Hair follicular keratinocyte (primary cell): ENCODE measurements around the gene TTR. TPM values are rescaled to one million over a fixed set of nuclear protein-coding genes. Genes with fewer than 3 reads are reported as not detected.

ENCODE experiments used
- total RNA-seq: library from RNA; depleted of rRNA; stranded (reverse); fragments of >200 nt; gene quantifications from 2 replicates; pipeline ENCODE4 v1.2.3, GENCODE V29; 2015

TTR gene
- total RNA-seq: not detected in 2 replicates

DNA sequence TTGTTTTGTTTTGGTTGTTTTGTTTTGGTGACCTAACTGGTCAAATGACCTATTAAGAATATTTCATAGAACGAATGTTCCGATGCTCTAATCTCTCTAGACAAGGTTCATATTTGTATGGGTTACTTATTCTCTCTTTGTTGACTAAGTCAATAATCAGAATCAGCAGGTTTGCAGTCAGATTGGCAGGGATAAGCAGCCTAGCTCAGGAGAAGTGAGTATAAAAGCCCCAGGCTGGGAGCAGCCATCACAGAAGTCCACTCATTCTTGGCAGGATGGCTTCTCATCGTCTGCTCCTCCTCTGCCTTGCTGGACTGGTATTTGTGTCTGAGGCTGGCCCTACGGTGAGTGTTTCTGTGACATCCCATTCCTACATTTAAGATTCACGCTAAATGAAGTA lies at the start of gene TTR:
Gene TTR (plus strand): TSS at position 250 of the 400 bp plus-strand sequence. CDS start 26 bp downstream, at position 276.

Other genes with a start within 250 kb of the TTR start
- gene DSG4, start 215.1 kb upstream of the TTR start, total RNA-seq: under 0.01 TPM in 1 of 2 replicates, not detected in the other
- 72.8 and 139 TPM in 2 replicates for gene DSG3, start 144.1 kb upstream of the TTR start, total RNA-seq
- gene DSG2, start 93.7 kb upstream of the TTR start, total RNA-seq: 53.2 and 73.2 TPM in 2 replicates
- gene B4GALT6, start 92.7 kb downstream of the TTR start, total RNA-seq: 5.2 and 7.7 TPM in 2 replicates
- gene SLC25A52, start 169.0 kb downstream of the TTR start, total RNA-seq: not detected in 2 replicates